Mesendoderm (in vitro differentiated cells): ENCODE data around the gene GFRA4.

Source experiments
- DNase-seq: peaks from one replicate; pipeline ENCODE4 v3.0.0; 2013
- H2AK5ac ChIP-seq: 2 replicates; pipeline ENCODE4 v1.6.1; 2013; ENCODE audit warnings: low read length, inconsistent platforms
- H2BK120ac ChIP-seq: 2 replicates; pipeline ENCODE4 v1.6.1; 2013; ENCODE audit warnings: low read depth, mild to moderate bottlenecking, low read length, moderate library complexity, mixed read lengths
- H2BK15ac ChIP-seq: replicated peaks from 2 replicates; pipeline ENCODE4 v1.6.1; 2013; ENCODE audit warnings: low read depth, mild to moderate bottlenecking, moderate library complexity
- H2BK5ac ChIP-seq: 2 replicates; pipeline ENCODE4 v1.6.1; 2013; ENCODE audit warnings: low read length, inconsistent platforms
- H3K18ac ChIP-seq: 2 replicates; pipeline ENCODE4 v1.6.1; 2013; ENCODE audit warnings: mild to moderate bottlenecking, low read length, mixed read lengths
- H3K23ac ChIP-seq: one replicate; pipeline ENCODE4 v1.6.1; 2013; ENCODE audit warnings: low read length
- H3K27ac ChIP-seq: 2 replicates; pipeline ENCODE4 v1.5.1; 2013; ENCODE audit warnings: low read depth, mild to moderate bottlenecking, inconsistent platforms, low read length, moderate library complexity
- H3K27me3 ChIP-seq: 2 replicates; pipeline ENCODE4 v1.6.1; 2013; ENCODE audit warnings: low read length, control low read depth, mild to moderate bottlenecking, inconsistent platforms; ENCODE audit not compliant: insufficient read depth, poor library complexity
- H3K36me3 ChIP-seq: 2 replicates; pipeline ENCODE4 v1.6.1; 2013; ENCODE audit warnings: low read length, inconsistent platforms; ENCODE audit not compliant: control insufficient read depth, insufficient read depth
- H3K4ac ChIP-seq: one replicate; pipeline ENCODE4 v1.6.1; 2013; ENCODE audit warnings: low read depth, mild to moderate bottlenecking, low read length, moderate library complexity
- H3K4me1 ChIP-seq: 2 replicates; pipeline ENCODE4 v1.6.1; 2013; ENCODE audit warnings: low read depth, low read length, inconsistent platforms; ENCODE audit not compliant: control insufficient read depth
- H3K4me2 ChIP-seq: 2 replicates; pipeline ENCODE4 v1.6.1; 2013; ENCODE audit warnings: low read length
- H3K4me3 ChIP-seq: 2 replicates; pipeline ENCODE4 v1.5.1; 2013; ENCODE audit warnings: mild to moderate bottlenecking, low read length
- H3K56ac ChIP-seq: one replicate; pipeline ENCODE4 v1.6.1; 2013; ENCODE audit warnings: low read length
- H3K79me1 ChIP-seq: 2 replicates; pipeline ENCODE4 v1.6.1; 2013; ENCODE audit warnings: low read length, inconsistent platforms
- H3K79me2 ChIP-seq: 2 replicates; pipeline ENCODE4 v1.6.1; 2013; ENCODE audit warnings: mild to moderate bottlenecking, low read length; ENCODE audit not compliant: control insufficient read depth, insufficient read depth
- H3K9ac ChIP-seq: 2 replicates; pipeline ENCODE4 v1.6.1; 2013; ENCODE audit warnings: low read length, inconsistent platforms
- H4K5ac ChIP-seq: one replicate; pipeline ENCODE4 v1.6.1; 2013; ENCODE audit warnings: low read length
- H4K8ac ChIP-seq: one replicate; pipeline ENCODE4 v1.6.1; 2013; ENCODE audit warnings: low read depth, mild to moderate bottlenecking, control low read depth, low read length, moderate library complexity
- WGBS: extraction: QIAGEN DNeasy Blood & Tissue Kit; methylation state at CpG from one replicate; pipeline ENCODE4 v1.1.7; 2013; ENCODE audit warnings: low lambda C conversion rate, missing lambda C conversion rate; ENCODE audit not compliant: insufficient coverage; ENCODE audit errors: extremely low coverage; 5-methylcytosine and 5-hydroxymethylcytosine counted together

Gene GFRA4

DNA sequence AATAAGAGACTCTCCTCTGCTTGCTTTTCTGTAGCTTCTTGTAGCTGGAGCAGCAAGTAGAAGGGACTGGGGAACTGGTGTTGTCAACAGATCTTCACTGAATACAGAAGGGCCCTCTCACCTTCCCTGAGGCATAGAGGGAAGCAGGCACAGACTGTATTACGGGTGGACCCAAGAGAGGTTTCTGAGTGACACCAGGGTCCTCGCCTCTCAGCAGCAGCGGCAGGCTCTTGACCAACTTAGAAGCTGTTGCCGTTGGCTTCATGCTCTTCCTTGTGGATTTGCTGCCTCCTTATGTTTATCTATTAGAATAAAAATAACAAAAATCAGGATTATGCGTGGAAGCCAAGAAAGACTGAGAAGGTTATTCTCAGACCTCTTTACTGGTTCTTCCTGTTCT is 31.7 kb downstream of the GFRA4 start:
- no peak overlapping the region for H3K18ac ChIP-seq
- H2BK15ac ChIP-seq = no peak overlapping the region
- no peaks in the 10 kb centered on the region for H3K27me3 ChIP-seq
- no peak overlapping the region for H3K56ac ChIP-seq
- no peak overlapping the region for H4K8ac ChIP-seq
- H2AK5ac ChIP-seq = no peak overlapping the region
- H3K36me3 ChIP-seq = no peaks in the 10 kb centered on the region
- no peaks in the 10 kb centered on the region for H3K79me2 ChIP-seq
- H3K79me1 ChIP-seq = no peaks in the 10 kb centered on the region
- no peak for DNase-seq
- H2BK120ac ChIP-seq = no peak overlapping the region
- H3K4ac ChIP-seq = no peak overlapping the region
- peaks cover 7% of the 10 kb centered on the region for H3K4me1 ChIP-seq
- H3K9ac ChIP-seq = no peak overlapping the region
- WGBS = no CpG with 5 or more reads among the region's 5 CpGs
- H2BK5ac ChIP-seq = no peak overlapping the region
- H3K23ac ChIP-seq = no peak overlapping the region
- no peak overlapping the region for H3K27ac ChIP-seq
- H3K4me3 ChIP-seq = no peak overlapping the region
- H4K5ac ChIP-seq = no peak overlapping the region
- no peak overlapping the region for H3K4me2 ChIP-seq

DNA sequence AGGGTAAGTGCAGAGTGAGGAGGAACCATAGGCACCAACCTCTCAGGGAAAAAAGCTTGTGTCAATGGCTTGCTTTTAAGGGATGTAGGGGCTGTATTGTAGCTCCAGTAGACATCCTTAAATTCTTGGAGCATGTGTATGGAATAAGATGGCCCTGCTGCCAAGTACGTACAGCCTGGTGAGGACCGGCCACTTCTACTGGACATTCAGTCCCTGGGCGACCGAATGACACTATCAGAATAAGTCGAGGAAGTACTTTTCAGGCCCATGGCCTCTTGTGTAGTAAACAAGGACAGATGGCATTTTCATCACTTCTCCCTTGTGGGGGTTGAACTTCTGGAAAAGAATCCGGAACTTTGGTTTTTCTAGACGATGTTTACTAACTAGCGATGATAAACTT is 32.8 kb downstream of the GFRA4 start:
- Histone ChIP-seq H3K56ac (peak overlapping the region; percentile 44), H3K27me3 (no peaks in the 10 kb centered on the region), H2BK120ac (no peak overlapping the region), H3K18ac (no peak overlapping the region), H3K4me1 (peaks cover 7% of the 10 kb centered on the region), H3K4me3 (no peak overlapping the region), H3K27ac (peak overlapping the region; percentile 6), H2BK15ac (no peak overlapping the region), H4K5ac (no peak overlapping the region), H3K79me1 (no peaks in the 10 kb centered on the region), H4K8ac (no peak overlapping the region), H3K23ac (no peak overlapping the region), H2BK5ac (no peak overlapping the region), H3K9ac (no peak overlapping the region), H3K36me3 (no peaks in the 10 kb centered on the region), H3K79me2 (no peaks in the 10 kb centered on the region), H2AK5ac (no peak overlapping the region), H3K4me2 (no peak overlapping the region), H3K4ac (no peak overlapping the region)
- DNase-seq = no peak
- WGBS = no CpG with 5 or more reads among the region's 8 CpGs

DNA sequence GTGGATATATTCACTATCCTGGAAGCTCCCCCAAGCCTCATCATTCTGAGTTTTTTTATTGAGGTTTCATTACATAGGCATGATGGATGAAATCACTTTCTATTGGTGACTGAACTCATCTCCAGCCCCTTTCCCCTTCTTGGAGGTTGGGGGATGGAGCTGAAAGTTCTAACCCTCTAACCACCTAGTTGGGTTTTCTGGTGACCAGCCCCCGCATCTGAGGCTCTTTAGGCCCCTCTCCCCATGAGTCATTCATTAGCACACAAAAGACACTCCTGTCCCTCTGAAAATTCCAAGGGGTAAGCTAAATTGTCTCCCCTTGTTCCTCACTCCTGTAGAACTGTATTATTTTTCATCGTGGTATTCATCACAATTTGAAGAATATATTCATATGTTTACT is 33.3 kb downstream of the GFRA4 start:
- peak; percentile 74 for DNase-seq
- no peaks in the 10 kb centered on the region for H3K36me3 ChIP-seq
- H3K9ac ChIP-seq = no peak overlapping the region
- H3K4me1 ChIP-seq = peaks cover 7% of the 10 kb centered on the region
- H3K27ac ChIP-seq = no peak overlapping the region
- no peak overlapping the region for H3K18ac ChIP-seq
- H3K4me2 ChIP-seq = no peak overlapping the region
- no peaks in the 10 kb centered on the region for H3K79me2 ChIP-seq
- H3K56ac ChIP-seq = no peak overlapping the region
- no peak overlapping the region for H3K4me3 ChIP-seq
- no peak overlapping the region for H3K23ac ChIP-seq
- no CpG with 5 or more reads among the region's 2 CpGs for WGBS
- H3K79me1 ChIP-seq = no peaks in the 10 kb centered on the region
- H3K27me3 ChIP-seq = no peaks in the 10 kb centered on the region
- H4K8ac ChIP-seq = no peak overlapping the region
- H2AK5ac ChIP-seq = no peak overlapping the region
- H2BK120ac ChIP-seq = no peak overlapping the region
- no peak overlapping the region for H3K4ac ChIP-seq
- H4K5ac ChIP-seq = no peak overlapping the region
- no peak overlapping the region for H2BK5ac ChIP-seq
- H2BK15ac ChIP-seq = no peak overlapping the region

DNA sequence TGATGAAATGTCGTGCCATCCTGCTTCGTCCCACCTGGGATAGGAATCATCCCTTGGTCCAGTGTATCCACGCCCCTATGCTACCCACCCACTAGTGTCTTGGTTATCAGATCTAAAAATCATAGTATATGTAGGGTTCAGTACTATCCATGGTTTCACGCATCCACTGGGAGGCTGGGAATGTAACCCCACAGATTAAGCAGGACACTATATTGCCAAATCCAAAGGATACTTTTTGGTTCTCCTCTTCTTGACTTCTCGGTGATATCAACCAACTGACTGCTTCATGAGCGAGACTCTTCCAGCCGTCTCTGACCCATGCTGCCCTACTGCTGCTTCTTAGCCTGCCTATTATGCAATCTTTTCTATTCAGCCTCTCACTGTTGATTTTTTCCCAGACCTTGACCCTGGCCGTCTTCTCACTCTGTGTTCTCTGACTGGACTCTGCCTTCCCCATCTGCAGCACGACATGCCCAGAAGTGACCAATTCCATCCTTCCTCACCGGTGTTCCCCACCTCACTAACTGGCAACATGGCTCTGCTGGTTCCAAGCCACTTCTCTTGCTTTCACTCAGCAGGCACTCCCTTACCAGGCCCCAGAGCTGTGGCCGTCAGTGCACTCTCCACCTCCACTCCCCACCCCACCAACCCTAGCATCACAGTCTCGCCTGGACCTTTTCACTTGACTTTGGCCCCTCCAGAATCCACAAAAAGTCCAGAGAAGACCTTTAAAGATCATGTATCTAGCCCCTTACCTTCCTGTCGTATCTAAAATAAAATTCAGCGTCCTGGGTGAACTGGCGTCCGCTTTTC is 34.5 kb downstream of the GFRA4 start:
- Histone ChIP-seq H3K27me3 (no peaks in the 10 kb centered on the region), H3K23ac (no peak overlapping the region), H3K4me1 (peaks cover 7% of the 10 kb centered on the region), H3K4ac (no peak overlapping the region), H4K8ac (no peak overlapping the region), H3K4me2 (no peak overlapping the region), H3K27ac (no peak overlapping the region), H2AK5ac (no peak overlapping the region), H3K9ac (no peak overlapping the region), H3K36me3 (no peaks in the 10 kb centered on the region), H3K79me1 (no peaks in the 10 kb centered on the region), H3K4me3 (no peak overlapping the region), H2BK120ac (no peak overlapping the region), H3K18ac (no peak overlapping the region), H3K79me2 (no peaks in the 10 kb centered on the region), H2BK15ac (no peak overlapping the region), H2BK5ac (no peak overlapping the region), H3K56ac (no peak overlapping the region), H4K5ac (no peak overlapping the region)
- DNase-seq = no peak
- no CpG with 5 or more reads among the region's 16 CpGs for WGBS

DNA sequence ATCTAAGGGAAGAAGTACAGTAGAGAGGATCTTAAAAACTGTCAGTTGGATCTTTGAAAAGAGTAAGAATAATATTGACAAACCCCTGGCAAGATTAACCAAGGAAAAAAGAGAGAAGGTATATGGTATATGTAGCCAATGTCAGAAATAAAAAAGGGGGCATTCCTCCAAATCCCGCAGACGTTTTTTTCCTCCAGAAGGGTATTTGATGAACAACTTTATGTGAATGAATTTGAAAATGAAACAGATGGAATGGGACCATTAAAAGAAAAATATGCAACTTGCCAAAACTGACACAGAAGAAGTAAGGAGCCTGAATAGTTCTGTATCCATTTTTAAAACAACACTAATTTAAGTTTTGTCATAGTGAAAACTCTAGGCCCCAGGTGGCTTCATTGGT is 35.7 kb downstream of the GFRA4 start:
- H3K27ac ChIP-seq = no peak overlapping the region
- no peak overlapping the region for H3K23ac ChIP-seq
- no peak overlapping the region for H3K4me3 ChIP-seq
- H2BK15ac ChIP-seq = no peak overlapping the region
- no peak overlapping the region for H3K56ac ChIP-seq
- H2BK5ac ChIP-seq = no peak overlapping the region
- H4K5ac ChIP-seq = no peak overlapping the region
- no peaks in the 10 kb centered on the region for H3K27me3 ChIP-seq
- no peak overlapping the region for H2AK5ac ChIP-seq
- no peaks in the 10 kb centered on the region for H3K36me3 ChIP-seq
- H3K9ac ChIP-seq = no peak overlapping the region
- H2BK120ac ChIP-seq = no peak overlapping the region
- no peaks in the 10 kb centered on the region for H3K79me2 ChIP-seq
- DNase-seq = no peak
- H3K4me2 ChIP-seq = no peak overlapping the region
- H3K4ac ChIP-seq = no peak overlapping the region
- H3K79me1 ChIP-seq = no peaks in the 10 kb centered on the region
- H3K18ac ChIP-seq = no peak overlapping the region
- no peak overlapping the region for H4K8ac ChIP-seq
- WGBS = no CpG with 5 or more reads among the region's 2 CpGs
- H3K4me1 ChIP-seq = peaks cover 7% of the 10 kb centered on the region

DNA sequence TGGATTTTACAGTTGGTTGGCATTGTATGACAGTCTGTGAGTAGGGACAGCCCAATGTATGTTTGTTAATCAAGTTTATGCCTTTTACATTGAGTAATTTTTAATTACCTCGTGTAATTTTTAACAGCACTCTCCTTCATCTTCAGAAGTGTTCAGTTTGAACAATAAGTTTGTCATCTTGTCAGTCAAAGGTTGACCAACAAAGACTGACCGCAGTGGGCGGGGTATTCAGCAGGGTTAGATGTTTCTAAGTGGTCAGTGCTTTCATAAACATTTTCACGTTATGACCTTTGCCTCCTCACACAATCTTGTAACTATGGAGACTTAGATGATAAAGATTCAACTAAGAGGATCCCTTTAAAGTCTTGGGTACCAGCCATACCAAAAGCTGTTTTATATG is 40.8 kb downstream of the GFRA4 start:
- Histone ChIP-seq H3K56ac (no peak overlapping the region), H3K9ac (no peak overlapping the region), H4K5ac (no peak overlapping the region), H3K27me3 (no peaks in the 10 kb centered on the region), H3K4me3 (no peak overlapping the region), H2BK5ac (no peak overlapping the region), H2AK5ac (no peak overlapping the region), H2BK120ac (no peak overlapping the region), H3K79me1 (no peaks in the 10 kb centered on the region), H3K18ac (no peak overlapping the region), H3K36me3 (no peaks in the 10 kb centered on the region), H3K4me2 (no peak overlapping the region), H3K23ac (no peak overlapping the region), H3K79me2 (no peaks in the 10 kb centered on the region), H3K27ac (no peak overlapping the region), H3K4ac (no peak overlapping the region), H4K8ac (no peak overlapping the region), H2BK15ac (no peak overlapping the region), H3K4me1 (no peaks in the 10 kb centered on the region)
- WGBS = no CpG with 5 or more reads among the region's 4 CpGs
- no peak for DNase-seq
